GM12892 (cell line): ENCODE results near the gene LRRN3.

ENCODE experiments used
- POLR2A ChIP-seq: IDR thresholded peaks from 2 replicates; pipeline ENCODE4 v1.6.1; 2011; ENCODE audit warnings: low read depth, low read length, control low read depth
- POLR2AphosphoS5 ChIP-seq: IDR thresholded peaks from 2 replicates; pipeline ENCODE4 v1.6.1; 2011; ENCODE audit warnings: low read depth, low read length, control low read depth
- TAF1 ChIP-seq: IDR thresholded peaks from 2 replicates; pipeline ENCODE4 v1.6.1; 2011; ENCODE audit warnings: low read depth, mild to moderate bottlenecking, control low read depth, low read length, borderline replicate concordance

GRCh38 chr7:111168182-111168581, 77.3 kb downstream of the LRRN3 start:
- no peak for TF ChIP-seq POLR2A
- no peak for TF ChIP-seq POLR2AphosphoS5
- TF ChIP-seq TAF1: no peak
